A673 (cell line): ENCODE measurements around the gene FAM25A. TPM values are rescaled to one million over a fixed set of nuclear protein-coding genes. Genes with fewer than 3 reads are reported as not detected.
"Not testable (repeated sequence)": the region's sequence is repeated elsewhere in the genome, so short reads cannot be mapped to it uniquely, and the experiment has no call there.

Experiments used
- BruUV-seq: library from RNA; stranded (reverse); fragments of 400-500 nt; replicated peaks from 2 replicates; lab custom pipeline; 2021; lab: Mats Ljungman, UMichigan
- CTCF ChIA-PET: fragments of 300-600 bp; sonication (Branson Sonifier 250); formaldehyde crosslinking; loops from one replicate; lab custom pipeline; 2022; ENCODE audit warnings: antibody characterized with exemption; lab: Charles Lee
- POLR2A ChIA-PET: fragments of 300-600 bp; sonication (Branson Sonifier 250); formaldehyde crosslinking; loops from one replicate; lab custom pipeline; 2022; ENCODE audit warnings: antibody characterized with exemption; ENCODE audit not compliant: low non-redundant PET; lab: Charles Lee
- DNase-seq: peaks from one replicate; pipeline ENCODE4 v3.0.0-alpha.2; 2015; ENCODE audit warnings: low spot score
- H3K27ac ChIP-seq: fragments of 200-600 bp; sonication (generic); 2 replicates; pipeline ENCODE4 v1.5.1; 2016; ENCODE audit warnings: mixed run types, low read depth, mild to moderate bottlenecking, mixed read lengths, antibody characterized with exemption, low read length; ENCODE audit not compliant: poor library complexity, severe bottlenecking
- H3K27me3 ChIP-seq: fragments of 200-600 bp; sonication (generic); replicated peaks from 2 replicates; pipeline ENCODE4 v1.6.1; 2017; ENCODE audit warnings: mixed run types, low read depth, mild to moderate bottlenecking, mixed read lengths, antibody characterized with exemption, low read length; ENCODE audit not compliant: insufficient read depth, poor library complexity
- H3K36me3 ChIP-seq: fragments of 200-600 bp; sonication (generic); 2 replicates; pipeline ENCODE4 v1.6.1; 2016; ENCODE audit warnings: mixed run types, mild to moderate bottlenecking, mixed read lengths, antibody characterized with exemption, low read length; ENCODE audit not compliant: insufficient read depth, poor library complexity, severe bottlenecking
- H3K4me1 ChIP-seq: fragments of 200-600 bp; sonication (generic); 2 replicates; pipeline ENCODE4 v1.6.1; 2017; ENCODE audit warnings: mixed run types, mild to moderate bottlenecking, mixed read lengths, antibody characterized with exemption, low read length; ENCODE audit not compliant: insufficient read depth, poor library complexity, severe bottlenecking
- H3K4me3 ChIP-seq: fragments of 200-600 bp; sonication (generic); 2 replicates; pipeline ENCODE4 v1.5.1; 2016; ENCODE audit warnings: low read depth, mixed run types, mild to moderate bottlenecking, mixed read lengths, low read length; ENCODE audit not compliant: poor library complexity, severe bottlenecking
- H3K9me3 ChIP-seq: fragments of 200-600 bp; sonication (generic); 2 replicates; pipeline ENCODE4 v1.6.1; 2016; ENCODE audit warnings: mixed run types, low read depth, mild to moderate bottlenecking, mixed read lengths, antibody characterized with exemption, low read length; ENCODE audit not compliant: poor library complexity, severe bottlenecking
- EZH2 ChIP-seq: fragments of 200-600 bp; sonication (generic); IDR thresholded peaks from 2 replicates; pipeline ENCODE4 v1.6.1; 2017; ENCODE audit warnings: borderline replicate concordance, low read depth, mild to moderate bottlenecking, mixed read lengths, antibody characterized with exemption, low read length; ENCODE audit not compliant: poor library complexity, severe bottlenecking
- intact Hi-C: fragments of 100-400 bp; cut with micrococcal nuclease; formaldehyde crosslinking; loops from one replicate; pipeline ENCODE4 v1.10.0; 2022; ENCODE audit not compliant: unreplicated experiment
- total RNA-seq: library from RNA; stranded (reverse); gene quantifications from 2 replicates; pipeline ENCODE4 v1.2.3, GENCODE V29; 2021
- TF ChIP-seq, protein P1 (sequence below): fragments of 300-800, 200-600 bp; sonication (generic); conservative IDR thresholded peaks from 2 replicates; pipeline ENCODE4 v1.5.1; 2017; ENCODE audit warnings: low read depth, mild to moderate bottlenecking, antibody characterized with exemption, low read length, moderate library complexity, mixed read lengths

The FAM25A gene
- total RNA-seq, 1 experiment from 2014 or later, result not detected

DNA sequence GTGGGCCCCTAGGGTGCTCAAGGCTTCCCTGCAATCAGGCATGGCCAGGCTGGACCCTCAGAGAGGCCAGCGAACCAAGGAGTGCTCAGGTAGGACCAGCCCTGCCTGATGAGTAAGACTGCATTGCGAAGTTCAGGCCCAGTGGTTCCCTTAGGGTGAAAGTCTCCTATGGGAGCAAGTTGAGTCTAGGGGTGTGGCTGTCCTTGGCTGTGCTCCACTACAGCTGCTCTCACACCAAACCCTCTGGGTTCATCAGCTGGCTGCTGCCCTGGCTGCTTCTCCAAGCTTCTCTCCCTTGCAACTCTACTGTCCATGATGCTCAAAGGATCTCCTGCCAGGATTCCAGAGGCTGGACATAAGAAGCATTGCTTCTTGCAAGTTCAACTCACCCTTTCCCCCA is 18.7 kb downstream of the FAM25A start:
- Histone ChIP-seq H3K4me1 (no peaks in the 10 kb centered on the region), H3K27me3 (no peaks in the 10 kb centered on the region), H3K27ac (no peak overlapping the region), H3K36me3 (no peaks in the 10 kb centered on the region), H3K9me3 (no peaks in the 10 kb centered on the region), H3K4me3 (no peak overlapping the region)
- TF ChIP-seq EZH2, result no peak
- TF ChIP-seq, protein P1, sequence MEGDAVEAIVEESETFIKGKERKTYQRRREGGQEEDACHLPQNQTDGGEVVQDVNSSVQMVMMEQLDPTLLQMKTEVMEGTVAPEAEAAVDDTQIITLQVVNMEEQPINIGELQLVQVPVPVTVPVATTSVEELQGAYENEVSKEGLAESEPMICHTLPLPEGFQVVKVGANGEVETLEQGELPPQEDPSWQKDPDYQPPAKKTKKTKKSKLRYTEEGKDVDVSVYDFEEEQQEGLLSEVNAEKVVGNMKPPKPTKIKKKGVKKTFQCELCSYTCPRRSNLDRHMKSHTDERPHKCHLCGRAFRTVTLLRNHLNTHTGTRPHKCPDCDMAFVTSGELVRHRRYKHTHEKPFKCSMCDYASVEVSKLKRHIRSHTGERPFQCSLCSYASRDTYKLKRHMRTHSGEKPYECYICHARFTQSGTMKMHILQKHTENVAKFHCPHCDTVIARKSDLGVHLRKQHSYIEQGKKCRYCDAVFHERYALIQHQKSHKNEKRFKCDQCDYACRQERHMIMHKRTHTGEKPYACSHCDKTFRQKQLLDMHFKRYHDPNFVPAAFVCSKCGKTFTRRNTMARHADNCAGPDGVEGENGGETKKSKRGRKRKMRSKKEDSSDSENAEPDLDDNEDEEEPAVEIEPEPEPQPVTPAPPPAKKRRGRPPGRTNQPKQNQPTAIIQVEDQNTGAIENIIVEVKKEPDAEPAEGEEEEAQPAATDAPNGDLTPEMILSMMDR, result no peak
- ChIA-PET POLR2A (no interaction called here), CTCF (no interaction called here)
- intact Hi-C loops, result no loop called here
- BruUV-seq, result no TSS peak
- no peak for DNase-seq

DNA sequence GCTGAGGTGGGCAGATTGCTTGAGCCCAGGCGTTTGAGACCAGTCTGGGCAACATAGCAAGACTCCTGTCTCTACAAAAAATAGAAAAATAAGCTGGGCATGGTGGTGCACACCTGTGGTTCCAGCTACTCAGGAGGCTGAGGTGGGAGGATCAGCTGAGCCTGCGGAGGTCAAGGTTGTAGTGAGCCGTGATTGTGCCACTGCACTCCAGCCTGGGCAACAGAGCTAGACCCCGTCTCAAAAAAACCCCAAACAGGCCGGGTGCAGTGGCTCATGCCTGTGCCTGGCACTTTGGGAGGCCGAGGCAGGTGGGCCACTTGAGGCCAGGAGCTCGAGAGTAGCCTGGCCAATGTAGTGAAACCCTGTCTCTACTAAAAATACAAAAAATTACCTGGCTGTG is 23.5 kb downstream of the FAM25A start:
- intact Hi-C loops, H3K36me3 ChIP-seq, H3K4me3 ChIP-seq, H3K27ac ChIP-seq, H3K9me3 ChIP-seq, H3K27me3 ChIP-seq, H3K4me1 ChIP-seq, POLR2A ChIA-PET, CTCF ChIA-PET, BruUV-seq, DNase-seq: not testable (repeated sequence)

DNA sequence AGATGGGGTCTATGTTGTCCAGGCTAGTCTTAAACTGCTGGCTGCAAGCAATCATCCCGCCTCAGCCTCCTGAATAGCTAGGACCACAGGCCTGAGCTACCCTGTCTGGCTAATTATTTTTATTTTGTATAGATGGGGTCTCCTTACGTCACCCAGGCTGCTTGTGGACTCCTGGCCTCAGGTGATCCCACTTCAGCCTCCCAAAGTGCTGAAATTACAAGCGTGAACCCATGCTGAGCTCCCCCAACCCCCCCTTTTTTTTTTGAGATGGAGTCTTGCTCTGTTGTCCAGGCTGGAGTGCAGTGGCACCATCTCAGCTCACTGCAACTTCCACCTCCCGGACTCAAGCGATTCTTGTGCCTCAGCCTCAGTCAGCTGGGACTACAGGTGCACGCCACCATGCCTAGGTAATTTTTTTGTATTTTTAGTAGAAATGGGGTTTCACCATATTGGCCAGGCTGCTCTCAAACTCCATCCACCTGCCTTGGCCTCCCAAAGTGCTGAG is 25.4 kb downstream of the FAM25A start:
- CTCF ChIA-PET, result no interaction called here
- no TSS peak for BruUV-seq

More for the DNA sequence above, 25.4 kb downstream of the FAM25A start:
- H3K4me1 ChIP-seq, result no peaks in the 10 kb centered on the region
- TF ChIP-seq, protein P1, result no peak
- no peak for TF ChIP-seq EZH2
- DNase-seq, result no peak
- H3K9me3 ChIP-seq, result no peaks in the 10 kb centered on the region
- H3K36me3 ChIP-seq, result peaks cover 25% of the 10 kb centered on the region
- H3K27ac ChIP-seq, result no peak overlapping the region
- POLR2A ChIA-PET, result no interaction called here
- intact Hi-C loops, result no loop called here
- H3K27me3 ChIP-seq, result no peaks in the 10 kb centered on the region
- no peak overlapping the region for H3K4me3 ChIP-seq
